ENCODE measurements around the gene KCNB1. TPM values are rescaled to one million over a fixed set of nuclear protein-coding genes. Genes with fewer than 3 reads are reported as not detected.

Gene KCNB1
- total RNA-seq, 1 donor from 2014 or later: 1.1 TPM

DNA sequence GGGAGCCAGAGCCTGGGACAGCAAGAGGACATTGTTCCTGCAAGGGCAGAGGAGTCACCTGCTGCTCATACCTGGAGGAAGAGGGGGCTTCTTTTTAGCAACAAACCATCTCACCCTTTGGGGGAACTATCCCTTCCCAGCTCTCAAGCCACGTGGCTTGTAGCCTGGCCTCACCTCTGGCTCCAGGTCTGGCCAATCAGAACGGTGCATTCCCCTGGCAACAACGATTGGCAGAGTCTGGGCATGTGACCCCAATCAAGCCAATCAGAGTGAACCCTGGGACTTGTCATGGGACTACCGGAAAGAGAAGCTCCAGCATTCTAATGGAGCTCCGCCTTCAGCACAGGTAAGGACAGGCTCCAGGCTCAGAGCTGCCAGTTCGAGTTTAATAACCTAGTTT, 33.6 kb downstream of the KCNB1 start:
- ATAC-seq (ENCODE audit: poor library complexity) (no peak), DNase-seq (no peak)
- intact Hi-C loops (cut with DNase I): no loop called here

DNA sequence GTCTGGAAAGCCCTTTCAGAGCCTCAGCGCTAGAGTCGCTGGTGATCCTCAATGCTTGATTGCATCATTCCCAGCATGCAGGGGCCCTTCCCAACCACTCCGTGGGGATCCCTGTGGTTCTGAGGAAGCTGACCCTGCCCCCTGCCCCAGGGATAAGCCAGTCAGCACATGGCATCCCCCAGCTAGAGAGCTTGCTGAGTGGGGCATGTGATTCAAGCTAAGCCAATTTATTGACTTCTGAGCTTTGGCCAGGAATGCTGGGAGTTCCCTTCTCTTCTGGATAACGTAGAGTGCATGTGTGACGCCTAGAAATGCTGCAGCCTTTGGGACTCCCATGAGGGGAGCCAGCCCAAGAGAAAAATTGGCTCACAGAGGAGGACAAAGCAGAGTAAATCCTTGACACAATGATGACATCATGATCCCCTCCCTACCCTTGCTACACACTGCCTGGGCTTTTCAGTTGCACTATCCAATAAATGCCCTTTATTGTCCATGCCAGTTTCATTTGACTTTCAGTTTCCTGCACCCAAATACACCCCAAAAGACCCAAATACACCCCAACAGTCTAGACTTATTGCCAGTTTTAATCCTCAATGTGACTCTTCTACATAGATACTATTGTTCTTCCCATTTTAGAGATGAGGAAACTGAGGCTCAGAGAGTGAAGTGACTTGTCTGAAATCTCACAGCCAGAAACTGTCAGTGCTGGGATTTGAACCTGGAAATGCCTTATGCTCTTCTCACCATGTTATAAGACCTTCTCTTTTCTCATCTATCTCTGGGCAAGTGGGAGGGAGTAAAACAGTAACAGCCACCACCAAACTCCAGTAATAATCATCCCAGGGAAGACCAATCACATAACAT, 34.3 kb downstream of the KCNB1 start:
- DNase-seq (peak; percentile 78), ATAC-seq (ENCODE audit: poor library complexity) (peak; percentile 72)
- intact Hi-C loops (cut with DNase I): no loop called here

DNA sequence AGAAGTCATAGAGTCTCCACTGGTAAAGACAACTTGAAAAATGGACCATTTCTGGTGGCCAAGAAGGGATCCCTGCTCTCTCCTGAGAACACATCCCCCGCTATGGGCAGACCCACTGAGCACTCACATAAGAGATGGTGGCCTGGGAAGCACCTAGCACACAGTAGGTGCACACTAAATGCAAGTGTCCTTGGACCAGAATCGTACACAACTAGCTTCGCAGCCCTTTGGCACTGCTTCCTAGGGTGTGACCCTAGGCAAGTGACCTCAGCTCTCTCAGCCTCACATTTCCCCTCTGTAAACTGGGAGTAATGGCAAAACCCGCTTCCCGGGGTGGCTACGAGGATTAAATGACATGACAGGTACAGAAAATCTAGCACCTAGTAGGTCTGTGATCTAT, 35.1 kb downstream of the KCNB1 start:
- peak; percentile 8 for ATAC-seq (ENCODE audit: poor library complexity)
- no peak for DNase-seq

DNA sequence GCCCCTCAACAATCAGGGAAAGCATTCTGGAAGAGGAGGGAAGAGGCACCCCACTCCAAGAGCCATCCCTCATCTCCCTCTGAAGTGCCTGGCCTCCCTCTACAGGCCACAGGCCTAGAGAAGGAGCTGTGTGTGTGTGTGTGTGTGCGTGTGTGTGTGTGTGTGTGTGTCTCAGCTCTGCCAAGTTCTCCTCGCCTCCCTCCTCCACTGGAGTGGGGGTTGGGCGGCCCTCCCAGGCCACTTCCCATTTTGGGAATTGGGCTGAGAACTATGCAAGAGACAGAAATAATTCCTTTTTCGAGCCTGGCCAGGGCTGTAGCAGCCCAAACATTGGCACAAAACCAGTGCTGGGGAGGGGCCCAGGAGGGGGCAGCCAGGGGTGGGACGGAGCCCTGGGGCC, 35.7 kb downstream of the KCNB1 start:
- intact Hi-C loops (cut with DNase I): no loop called here
- DNase-seq (peak; percentile 90), ATAC-seq (ENCODE audit: poor library complexity) (peak; percentile 79)

More for the DNA sequence above, 35.1 kb downstream of the KCNB1 start:
- intact Hi-C loops (cut with DNase I): no loop called here

DNA sequence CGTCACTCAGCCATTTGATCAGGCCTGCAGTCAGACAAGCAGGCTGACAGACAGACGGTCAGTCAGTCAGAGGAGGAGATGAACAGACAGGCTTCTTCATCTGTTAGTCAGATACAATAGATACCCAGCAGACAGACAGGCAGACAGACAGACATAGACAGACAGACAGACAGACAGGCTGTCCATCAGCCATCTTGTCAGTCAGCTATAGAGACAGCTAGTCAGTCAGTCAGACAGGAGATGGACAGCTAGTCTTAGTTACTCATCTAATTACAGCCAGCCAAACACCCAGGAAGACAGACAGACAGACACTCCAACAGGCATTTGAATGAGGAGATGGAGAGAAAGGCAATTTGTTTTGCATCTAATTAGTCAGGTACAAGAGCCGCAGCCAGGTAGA, 36.4 kb downstream of the KCNB1 start:
- no peak for DNase-seq
- intact Hi-C loops (cut with DNase I): no loop called here
- ATAC-seq (ENCODE audit: poor library complexity): no peak

DNA sequence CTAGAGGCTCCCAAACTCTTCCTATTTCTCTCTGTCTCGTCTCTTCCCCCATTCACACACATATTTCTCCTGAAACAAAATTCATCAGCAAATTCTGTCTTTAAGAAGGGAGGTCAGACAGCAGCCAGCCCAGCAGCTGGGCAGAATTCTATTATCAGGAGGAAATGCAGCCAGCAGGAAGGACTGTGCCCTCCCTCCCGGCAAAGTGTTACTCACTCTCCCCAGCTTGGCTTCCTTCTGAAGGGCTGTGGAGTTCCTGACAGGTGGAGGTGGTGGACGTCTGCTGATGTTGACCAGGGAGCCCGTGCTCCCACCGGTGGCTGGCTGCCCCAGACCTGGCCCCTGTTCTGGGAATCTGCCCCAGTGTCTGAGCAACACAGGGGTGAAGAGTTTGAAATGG, 37.3 kb downstream of the KCNB1 start:
- DNase-seq (no peak), ATAC-seq (ENCODE audit: poor library complexity) (no peak)
- intact Hi-C loops (cut with DNase I): no loop called here

DNA sequence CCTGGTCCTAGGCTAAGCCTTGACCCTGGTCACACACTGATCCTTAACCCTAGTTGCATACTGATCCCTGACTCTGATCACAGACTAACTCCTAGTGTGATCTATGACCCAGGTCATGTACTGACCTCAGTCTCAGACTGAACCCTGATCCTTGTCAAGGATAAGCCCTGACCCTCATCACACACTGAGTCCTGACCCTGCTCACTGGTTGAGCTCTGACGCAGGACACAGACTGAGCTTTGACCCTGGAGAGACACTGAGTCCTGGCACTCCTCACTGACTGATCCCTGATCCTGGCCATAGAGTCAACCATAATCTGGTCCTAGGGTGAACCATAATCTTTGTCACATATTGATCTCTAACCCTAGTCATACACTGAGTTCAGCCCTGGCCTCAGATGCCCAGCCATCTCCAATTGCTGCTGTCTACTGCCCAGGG, 37.9 kb downstream of the KCNB1 start:
- DNase-seq: no peak
- ATAC-seq (ENCODE audit: poor library complexity): no peak
- intact Hi-C loops (cut with DNase I): no loop called here

DNA sequence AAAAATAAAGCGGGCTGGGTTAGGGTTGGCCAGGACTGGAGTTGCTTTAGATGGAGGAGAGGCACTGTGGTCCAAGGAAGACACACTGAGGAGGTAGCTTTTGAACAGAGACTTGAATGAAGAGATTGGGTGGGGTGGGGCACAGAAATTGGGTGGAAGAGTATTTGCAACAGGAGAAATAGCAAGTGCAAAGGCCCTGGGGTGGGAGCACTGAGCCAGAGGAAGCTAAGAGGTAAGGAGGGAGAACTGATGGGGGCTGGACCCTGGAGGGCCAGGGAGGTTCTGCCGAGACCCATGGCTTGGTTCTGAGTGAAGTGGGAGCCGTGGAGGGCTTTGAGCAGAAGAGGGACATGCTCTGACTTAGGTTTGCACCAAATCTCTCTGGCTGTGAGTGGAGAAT, 45.4 kb downstream of the KCNB1 start:
- intact Hi-C loops (cut with DNase I): no loop called here
- ATAC-seq (ENCODE audit: poor library complexity): no peak
- DNase-seq: no peak

DNA sequence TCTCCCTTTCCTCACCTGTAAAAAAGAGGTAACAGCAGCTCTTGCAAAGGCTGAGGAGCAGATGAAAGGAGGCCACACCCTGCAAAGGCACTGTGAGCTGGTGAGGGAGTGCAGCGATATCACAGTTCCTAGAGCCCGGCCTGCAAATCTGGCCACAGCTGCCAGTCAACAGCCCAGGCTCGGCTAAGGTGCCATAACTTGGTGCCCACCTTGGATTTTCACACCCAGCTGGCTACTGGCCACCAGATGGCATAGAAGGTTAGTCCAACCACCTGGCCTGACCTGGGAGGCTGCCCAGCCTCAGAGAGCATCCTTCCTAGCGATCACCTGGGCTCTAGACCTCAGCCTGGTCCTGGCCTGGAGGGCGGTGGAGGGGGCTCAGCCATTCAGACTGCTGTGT, 46.8 kb downstream of the KCNB1 start:
- intact Hi-C loops (cut with DNase I): no loop called here
- DNase-seq (no peak), ATAC-seq (ENCODE audit: poor library complexity) (no peak)

DNA sequence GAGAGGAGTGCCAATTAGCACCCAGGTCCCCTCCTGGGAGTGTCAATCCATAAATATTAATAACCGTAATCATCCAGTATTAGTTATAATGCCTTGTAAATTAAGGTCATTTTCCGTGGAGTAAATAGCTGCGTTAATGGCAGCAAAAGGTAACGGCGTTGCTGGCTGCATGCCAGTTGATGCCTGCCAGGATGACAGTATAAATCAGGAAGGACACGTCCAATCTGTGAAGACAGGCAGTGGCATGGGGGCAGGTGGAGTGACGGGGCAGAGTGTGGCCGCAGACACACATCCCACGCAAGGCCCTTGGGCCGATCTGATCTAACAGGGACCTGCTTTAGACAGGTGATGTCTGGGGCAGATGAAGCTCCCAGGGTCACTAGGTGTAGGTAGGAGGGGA, 49.1 kb downstream of the KCNB1 start:
- no peak for ATAC-seq (ENCODE audit: poor library complexity)
- DNase-seq: no peak
- intact Hi-C loops (cut with DNase I): no loop called here

DNA sequence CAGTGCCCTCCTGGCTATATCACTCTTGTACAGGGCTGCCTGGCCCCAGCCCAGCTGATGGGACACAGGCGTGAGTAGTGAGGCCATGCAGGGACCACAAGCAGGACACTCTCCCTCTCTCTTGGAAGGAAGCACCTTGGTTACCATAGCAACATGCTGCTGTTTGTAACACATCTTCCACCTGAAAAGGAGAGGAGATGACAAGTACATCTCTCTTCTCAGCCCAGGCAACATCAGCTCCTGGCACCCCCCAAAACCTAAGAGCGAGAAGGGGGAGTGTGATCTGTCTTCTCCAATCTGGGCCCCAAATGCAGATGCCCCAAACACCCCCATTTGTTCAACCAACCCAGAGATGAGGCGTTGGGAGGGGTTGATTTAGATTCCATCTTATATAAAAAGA, 49.9 kb downstream of the KCNB1 start:
- intact Hi-C loops (cut with DNase I): no loop called here
- no peak for DNase-seq
- ATAC-seq (ENCODE audit: poor library complexity): no peak

DNA sequence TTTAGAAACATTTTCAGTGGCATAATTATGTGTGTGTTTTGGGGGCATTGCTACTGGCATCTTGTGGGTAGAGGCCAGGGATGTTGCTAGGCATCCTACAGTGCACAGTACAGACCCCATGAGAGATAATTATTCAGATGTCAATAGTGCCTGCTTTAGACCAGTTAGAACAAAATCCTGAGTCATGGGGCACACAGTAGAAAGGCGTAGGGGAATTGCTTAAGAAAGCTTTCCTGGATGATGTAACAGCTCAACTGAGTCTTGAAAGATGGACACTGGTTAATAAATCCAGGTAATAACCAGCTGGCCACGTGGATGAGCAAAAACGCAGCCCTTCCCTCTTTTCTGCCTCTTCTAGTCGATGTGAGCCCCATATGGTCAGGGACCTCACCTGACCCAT, 51.1 kb downstream of the KCNB1 start:
- DNase-seq: no peak
- intact Hi-C loops (cut with DNase I): no loop called here
- ATAC-seq (ENCODE audit: poor library complexity): no peak

DNA sequence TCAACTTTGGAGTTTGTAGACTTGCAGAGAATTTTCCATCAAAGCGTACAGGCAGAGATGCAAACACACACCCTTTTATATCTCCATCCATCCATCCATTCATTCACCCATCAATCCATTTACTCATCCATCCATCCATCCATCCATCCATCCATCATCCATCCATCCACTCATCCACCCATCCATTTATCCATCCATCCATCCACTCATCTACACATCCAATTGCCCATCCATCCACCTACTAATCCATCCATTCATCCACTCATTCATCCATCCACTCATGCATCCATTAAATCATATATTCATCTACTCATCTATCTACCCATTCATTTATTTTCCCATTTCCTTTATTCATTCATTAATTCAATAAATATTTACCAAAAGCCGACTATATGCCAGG, 52.1 kb downstream of the KCNB1 start:
- intact Hi-C loops (cut with DNase I): no loop called here
- ATAC-seq (ENCODE audit: poor library complexity): no peak
- DNase-seq: no peak

DNA sequence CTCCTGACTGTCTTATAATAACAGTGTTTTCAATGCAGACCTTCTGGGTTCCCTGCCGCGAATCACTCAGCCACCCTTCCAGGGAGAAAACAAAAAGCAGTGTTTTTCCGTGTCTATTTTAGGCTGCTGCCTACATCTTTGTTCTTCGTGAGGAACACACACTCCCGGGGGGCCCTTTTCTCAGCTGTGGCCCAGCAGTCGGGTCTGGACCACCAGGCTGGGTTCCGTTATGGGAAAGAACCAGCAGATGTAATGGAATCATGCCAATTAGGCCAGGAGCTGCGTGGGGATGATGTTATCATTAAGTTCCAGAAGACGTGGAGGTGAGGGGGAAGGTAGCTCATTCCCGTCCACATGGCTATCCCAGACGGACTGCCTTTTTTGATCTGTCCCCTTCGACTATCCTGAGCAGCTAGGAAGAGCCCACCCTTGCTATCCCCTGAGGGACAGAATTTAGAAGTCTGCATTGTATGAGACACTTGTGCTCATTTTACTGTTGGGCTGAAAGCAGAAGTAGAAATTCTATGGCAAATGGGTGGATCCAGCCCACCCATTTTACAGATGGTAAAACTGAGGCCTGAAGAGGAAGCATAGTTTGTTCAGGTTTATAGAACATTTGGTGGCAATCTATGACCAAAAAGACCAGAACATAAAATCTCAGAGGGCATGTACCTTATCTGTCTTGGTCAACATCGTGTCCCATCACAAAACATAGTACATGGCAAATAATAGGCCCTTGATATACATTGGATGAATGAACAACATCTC, 54.5 kb downstream of the KCNB1 start:
- intact Hi-C loops (cut with DNase I): no loop called here
- ATAC-seq (ENCODE audit: poor library complexity) (peak; percentile 56), DNase-seq (no peak)

DNA sequence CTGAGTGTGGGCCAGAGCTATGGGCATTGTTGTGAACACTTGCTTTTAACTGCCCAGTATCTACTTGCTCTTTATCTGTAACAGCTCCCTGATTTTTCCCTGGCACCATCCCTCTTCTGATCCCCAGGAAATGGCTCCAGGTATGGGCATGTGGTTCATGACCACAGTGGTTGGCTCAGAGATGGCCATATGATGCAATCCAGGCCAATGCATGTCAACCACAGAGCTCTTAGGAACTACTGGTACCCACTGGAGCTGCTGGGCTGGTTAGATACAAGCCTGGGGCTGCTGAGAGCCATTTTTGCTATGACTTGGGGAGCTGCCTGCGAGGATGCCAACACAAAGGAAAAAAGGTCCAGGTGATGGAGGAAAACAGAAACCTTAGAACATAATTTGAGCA, 55.6 kb downstream of the KCNB1 start:
- DNase-seq (no peak), ATAC-seq (ENCODE audit: poor library complexity) (no peak)
- intact Hi-C loops (cut with DNase I): no loop called here

DNA sequence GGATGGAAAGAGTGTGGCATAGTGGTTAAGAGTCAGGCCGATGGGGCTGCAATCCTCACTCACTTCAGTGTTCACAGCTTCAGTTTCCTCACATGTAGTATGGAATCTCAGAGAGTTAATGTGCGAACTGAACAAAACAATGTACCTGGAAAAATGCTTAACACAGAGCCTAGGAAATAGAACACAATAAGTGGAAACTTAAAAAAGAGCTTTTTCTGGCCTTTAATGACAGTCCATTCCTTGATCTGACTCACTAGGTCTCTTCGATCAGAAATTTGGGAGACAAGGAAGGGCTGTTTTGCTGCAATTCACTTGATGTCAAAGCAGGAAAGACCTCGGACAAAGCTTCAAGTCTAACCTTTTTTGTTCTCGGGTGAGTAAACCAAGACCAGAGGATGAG, 56.1 kb downstream of the KCNB1 start:
- no peak for ATAC-seq (ENCODE audit: poor library complexity)

DNA sequence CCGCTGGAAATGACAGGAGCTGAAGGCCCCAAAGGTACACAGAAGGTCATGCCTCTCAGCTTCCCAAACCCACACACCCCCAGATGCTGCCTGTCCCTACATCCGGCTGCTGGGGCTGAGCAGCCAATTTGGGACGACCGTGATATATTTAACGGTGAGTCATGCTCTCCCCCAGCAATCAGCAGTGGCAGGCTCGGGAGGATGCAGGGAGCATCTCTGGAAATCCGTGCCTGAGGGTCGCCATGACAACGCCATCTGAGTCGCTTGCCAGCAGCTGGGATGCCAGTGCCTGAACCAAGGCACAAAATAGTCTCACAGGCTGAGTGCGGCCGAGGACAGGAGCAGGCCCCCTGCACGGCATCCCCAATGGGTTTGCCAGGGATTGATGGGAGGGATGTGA, 57.9 kb downstream of the KCNB1 start:
- intact Hi-C loops (cut with DNase I): no loop called here
- ATAC-seq (ENCODE audit: poor library complexity): no peak
- DNase-seq: no peak

More for the DNA sequence above, 56.1 kb downstream of the KCNB1 start:
- intact Hi-C loops (cut with DNase I): no loop called here
- DNase-seq: no peak

DNA sequence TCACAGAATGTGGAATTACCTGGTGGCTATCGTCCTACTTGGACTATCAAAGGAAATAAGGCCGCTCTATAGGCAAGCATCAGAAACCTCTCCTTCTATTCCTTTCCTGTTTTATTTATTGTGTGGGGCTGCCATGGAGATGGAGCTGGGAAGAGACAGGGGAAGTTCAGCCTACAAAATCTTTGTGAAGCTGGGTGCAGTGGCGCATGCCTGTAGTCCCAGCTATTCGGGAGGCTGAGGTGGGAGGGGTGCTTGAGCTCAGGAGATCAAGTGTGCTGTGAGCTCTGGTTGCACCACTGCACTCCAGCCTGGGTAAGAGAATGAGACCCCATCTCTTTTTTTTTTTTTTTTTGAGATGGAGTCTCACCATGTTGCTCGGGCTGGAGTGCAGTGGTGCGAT, 60.3 kb downstream of the KCNB1 start:
- no peak for DNase-seq
- no peak for ATAC-seq (ENCODE audit: poor library complexity)
- intact Hi-C loops (cut with DNase I): no loop called here

DNA sequence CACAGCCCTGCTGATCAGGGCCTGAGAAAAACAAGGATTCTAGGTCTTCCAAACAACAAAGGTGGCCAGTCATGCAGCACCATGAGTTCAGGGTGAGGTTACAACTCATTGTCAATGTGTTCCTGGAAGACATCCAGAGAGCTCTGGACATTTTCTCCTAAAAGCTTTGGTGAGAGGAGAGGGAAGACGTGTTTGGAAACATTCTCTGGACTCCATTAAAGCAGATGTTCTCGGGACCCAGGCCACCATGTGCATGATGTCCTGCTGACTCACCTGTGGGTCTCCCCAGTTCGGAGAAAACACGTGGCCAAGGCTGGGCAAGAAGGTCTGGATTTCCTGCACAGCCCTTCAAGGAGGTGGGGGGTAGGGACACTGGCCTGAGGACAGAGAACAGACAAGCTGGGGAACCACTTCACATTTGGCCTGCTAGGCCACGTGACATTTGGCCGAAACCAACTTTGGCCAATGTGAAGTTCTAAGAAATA, 61.6 kb downstream of the KCNB1 start:
- DNase-seq: no peak
- ATAC-seq (ENCODE audit: poor library complexity): peak; percentile 25
- intact Hi-C loops (cut with DNase I): no loop called here

DNA sequence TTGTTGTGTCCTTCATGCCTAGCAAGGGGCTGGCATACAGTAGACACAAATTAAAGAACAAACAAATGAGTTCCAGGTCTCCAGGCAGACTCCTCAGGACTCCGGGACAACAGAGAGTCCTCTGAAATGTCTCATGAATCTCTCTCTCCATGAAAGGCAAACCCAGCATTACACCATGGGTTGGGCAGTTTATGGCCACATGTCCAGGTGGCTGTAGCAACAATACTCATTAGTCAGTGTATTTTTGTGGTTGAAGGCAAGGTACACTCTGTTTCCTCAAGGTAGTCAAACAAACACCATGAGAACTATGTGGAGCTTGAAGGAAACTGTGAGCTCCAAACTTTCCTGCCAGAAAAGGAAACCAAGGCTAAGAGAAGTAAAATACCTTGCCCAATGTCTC, 62.2 kb downstream of the KCNB1 start:
- no peak for ATAC-seq (ENCODE audit: poor library complexity)
- DNase-seq: no peak
- intact Hi-C loops (cut with DNase I): no loop called here

All from Right ventricle myocardium superior (tissue), 1 donor.